ENCODE measurements around the gene ZMYM4.

Gene ZMYM4

DNA sequence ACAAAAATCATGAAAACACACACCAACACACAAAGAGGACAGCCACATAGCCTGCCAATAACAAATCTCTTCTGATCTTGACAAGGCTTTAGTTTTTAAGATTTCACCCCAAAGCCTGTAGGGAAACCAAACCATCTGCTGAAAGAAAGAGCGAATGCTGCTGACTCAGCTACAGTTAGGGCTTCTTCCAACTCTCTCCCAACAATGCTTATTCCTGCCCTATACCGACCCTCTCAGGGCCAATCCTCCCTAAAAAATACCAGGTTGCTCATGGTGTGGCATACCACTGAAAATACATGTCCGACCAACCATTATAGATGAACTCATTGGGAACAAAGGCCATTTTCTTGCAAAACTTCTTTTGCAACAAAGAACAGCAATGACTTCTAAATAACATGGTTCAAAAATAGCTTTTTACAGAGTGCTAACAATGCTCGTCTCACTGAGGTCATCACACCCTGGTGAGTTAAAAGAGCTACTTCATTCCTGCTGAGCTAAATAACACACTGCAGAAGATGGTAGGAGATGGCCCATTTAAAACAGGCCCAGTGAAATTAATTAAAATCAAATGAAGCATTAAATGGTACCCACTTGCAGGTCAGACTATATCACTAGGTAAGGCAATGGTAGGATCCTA lies 202.6 kb downstream of the ZMYM4 start:
- H3K27ac ChIP-seq: no peak overlapping the region
- TF ChIP-seq, protein P1, sequence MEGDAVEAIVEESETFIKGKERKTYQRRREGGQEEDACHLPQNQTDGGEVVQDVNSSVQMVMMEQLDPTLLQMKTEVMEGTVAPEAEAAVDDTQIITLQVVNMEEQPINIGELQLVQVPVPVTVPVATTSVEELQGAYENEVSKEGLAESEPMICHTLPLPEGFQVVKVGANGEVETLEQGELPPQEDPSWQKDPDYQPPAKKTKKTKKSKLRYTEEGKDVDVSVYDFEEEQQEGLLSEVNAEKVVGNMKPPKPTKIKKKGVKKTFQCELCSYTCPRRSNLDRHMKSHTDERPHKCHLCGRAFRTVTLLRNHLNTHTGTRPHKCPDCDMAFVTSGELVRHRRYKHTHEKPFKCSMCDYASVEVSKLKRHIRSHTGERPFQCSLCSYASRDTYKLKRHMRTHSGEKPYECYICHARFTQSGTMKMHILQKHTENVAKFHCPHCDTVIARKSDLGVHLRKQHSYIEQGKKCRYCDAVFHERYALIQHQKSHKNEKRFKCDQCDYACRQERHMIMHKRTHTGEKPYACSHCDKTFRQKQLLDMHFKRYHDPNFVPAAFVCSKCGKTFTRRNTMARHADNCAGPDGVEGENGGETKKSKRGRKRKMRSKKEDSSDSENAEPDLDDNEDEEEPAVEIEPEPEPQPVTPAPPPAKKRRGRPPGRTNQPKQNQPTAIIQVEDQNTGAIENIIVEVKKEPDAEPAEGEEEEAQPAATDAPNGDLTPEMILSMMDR (IDR thresholded peaks at IDR 0.05): no peak
- no peak for TF ChIP-seq ZFX (IDR thresholded peaks at IDR 0.05; ENCODE audit: borderline replicate concordance)
